GM19395 (cell line): ENCODE measurements around the gene TP53BP2.
"Not testable (repeated sequence)": the region's sequence is repeated elsewhere in the genome, so short reads cannot be mapped to it uniquely, and the experiment has no call there.

Source experiments
- ATAC-seq: cut with Tn5 transposase; IDR thresholded peaks from one replicate; pipeline ENCODE4 v1.9.1; 2021; ENCODE audit warnings: mild to moderate bottlenecking, moderate library complexity; ENCODE audit not compliant: unreplicated experiment

The TP53BP2 gene

GRCh38 chr1:223845810-223846682, at the start of gene TP53BP2:
TSS of gene TP53BP2 (minus strand) at chr1:223845947. CDS start at chr1:223845680, 267 bp downstream.
- peak; percentile 72 for ATAC-seq

GRCh38 chr1:223890494-223890893, 44.7 kb upstream of the TP53BP2 start:
- ATAC-seq = not testable (repeated sequence)

- not testable (repeated sequence) for ATAC-seq
Observed at GRCh38 chr1:223889319-223889718, 43.6 kb upstream of the TP53BP2 start.

- no peak for ATAC-seq
Observed at GRCh38 chr1:223887747-223888418, 42.1 kb upstream of the TP53BP2 start.

- ATAC-seq = no peak
Observed at GRCh38 chr1:223886516-223886921, 40.8 kb upstream of the TP53BP2 start.

- ATAC-seq = no peak
Observed at GRCh38 chr1:223885614-223886013, 39.9 kb upstream of the TP53BP2 start.

GRCh38 chr1:223878598-223879325, 33.0 kb upstream of the TP53BP2 start:
- no peak for ATAC-seq

- no peak for ATAC-seq
Observed at GRCh38 chr1:223877804-223878203, 32.1 kb upstream of the TP53BP2 start.

- ATAC-seq = no peak
Observed at GRCh38 chr1:223876590-223876989, 30.8 kb upstream of the TP53BP2 start.

GRCh38 chr1:223873044-223873443, 27.3 kb upstream of the TP53BP2 start:
- ATAC-seq = no peak

- no peak for ATAC-seq
Observed at GRCh38 chr1:223872308-223872901, 26.7 kb upstream of the TP53BP2 start.

- ATAC-seq = no peak
Observed at GRCh38 chr1:223870617-223871574, 25.1 kb upstream of the TP53BP2 start.

GRCh38 chr1:223864599-223865368, 19.0 kb upstream of the TP53BP2 start:
- not testable (repeated sequence) for ATAC-seq

GRCh38 chr1:223864084-223864483, 18.3 kb upstream of the TP53BP2 start:
- ATAC-seq = no peak

- ATAC-seq = no peak
Observed at GRCh38 chr1:223861904-223862303, 16.2 kb upstream of the TP53BP2 start.

- no peak for ATAC-seq
Observed at GRCh38 chr1:223860051-223860622, 14.4 kb upstream of the TP53BP2 start.

GRCh38 chr1:223859058-223859457, 13.3 kb upstream of the TP53BP2 start:
- no peak for ATAC-seq

- no peak for ATAC-seq
Observed at GRCh38 chr1:223856386-223856785, 10.6 kb upstream of the TP53BP2 start.

GRCh38 chr1:223853748-223854147, 8.0 kb upstream of the TP53BP2 start:
- ATAC-seq = no peak
